DMS 273 (cell line): ENCODE results near the gene IMP4.

Experiments used
- DNase-seq: peaks from one replicate; lab custom pipeline; 2025; ENCODE audit not compliant: unreplicated experiment; lab: John Stamatoyannopoulos, UW

Gene IMP4

GRCh38 chr2:130355578-130356431, 13.1 kb downstream of the IMP4 start, which contains the start of gene PTPN18:
TSS of gene PTPN18 (plus strand) at chr2:130356056. CDS start at chr2:130356108, 52 bp downstream.
- peak; percentile 85 for DNase-seq

- no peak for DNase-seq
These were observed 15.2 kb downstream of the IMP4 start for GRCh38 chr2:130357864-130358263.

- no peak for DNase-seq
These were observed 16.0 kb downstream of the IMP4 start for GRCh38 chr2:130358420-130359350.

GRCh38 chr2:130359466-130359865, 16.8 kb downstream of the IMP4 start:
- DNase-seq: no peak

GRCh38 chr2:130363479-130363878, 20.8 kb downstream of the IMP4 start:
- DNase-seq: no peak

GRCh38 chr2:130365075-130365474, 22.4 kb downstream of the IMP4 start:
- DNase-seq: no peak

- DNase-seq: no peak
These were observed 23.3 kb downstream of the IMP4 start for GRCh38 chr2:130365963-130366362.

GRCh38 chr2:130366720-130367119, 24.0 kb downstream of the IMP4 start:
- DNase-seq: no peak

- no peak for DNase-seq
These were observed 26.1 kb downstream of the IMP4 start for GRCh38 chr2:130368786-130369185.

GRCh38 chr2:130369311-130369964, 26.7 kb downstream of the IMP4 start:
- DNase-seq: no peak

- no peak for DNase-seq
These were observed 27.3 kb downstream of the IMP4 start for GRCh38 chr2:130369965-130370341.

GRCh38 chr2:130370490-130370889, 27.8 kb downstream of the IMP4 start:
- no peak for DNase-seq

GRCh38 chr2:130371723-130372054, 29.0 kb downstream of the IMP4 start:
- DNase-seq: no peak

- peak; percentile 91 for DNase-seq
These were observed 29.5 kb downstream of the IMP4 start for GRCh38 chr2:130372055-130372832.

GRCh38 chr2:130372833-130373807, 30.4 kb downstream of the IMP4 start:
- DNase-seq: no peak

- DNase-seq: peak; percentile 22
These were observed 31.2 kb downstream of the IMP4 start for GRCh38 chr2:130373808-130374365.

GRCh38 chr2:130374587-130375290, 32.0 kb downstream of the IMP4 start:
- DNase-seq: no peak
